SU-DHL-6 (cell line): ENCODE data around the gene BSG.

Experiments used
- EZH2phosphoT487 ChIP-seq: fragments of 200-600 bp; sonication (generic), shearing (Covaris generic); conservative IDR thresholded peaks from 2 replicates; pipeline ENCODE4 v1.6.1; 2018; ENCODE audit warnings: mild to moderate bottlenecking, antibody characterized with exemption, low read length, moderate library complexity, mixed read lengths
- TF ChIP-seq, protein P1 (sequence below): fragments of 200-600 bp; sonication (generic); IDR thresholded peaks from one replicate; pipeline ENCODE4 v1.5.1; 2017; ENCODE audit warnings: antibody characterized with exemption, mild to moderate bottlenecking, low read length, moderate library complexity; ENCODE audit not compliant: insufficient read depth, poor library complexity, severe bottlenecking

DNA sequence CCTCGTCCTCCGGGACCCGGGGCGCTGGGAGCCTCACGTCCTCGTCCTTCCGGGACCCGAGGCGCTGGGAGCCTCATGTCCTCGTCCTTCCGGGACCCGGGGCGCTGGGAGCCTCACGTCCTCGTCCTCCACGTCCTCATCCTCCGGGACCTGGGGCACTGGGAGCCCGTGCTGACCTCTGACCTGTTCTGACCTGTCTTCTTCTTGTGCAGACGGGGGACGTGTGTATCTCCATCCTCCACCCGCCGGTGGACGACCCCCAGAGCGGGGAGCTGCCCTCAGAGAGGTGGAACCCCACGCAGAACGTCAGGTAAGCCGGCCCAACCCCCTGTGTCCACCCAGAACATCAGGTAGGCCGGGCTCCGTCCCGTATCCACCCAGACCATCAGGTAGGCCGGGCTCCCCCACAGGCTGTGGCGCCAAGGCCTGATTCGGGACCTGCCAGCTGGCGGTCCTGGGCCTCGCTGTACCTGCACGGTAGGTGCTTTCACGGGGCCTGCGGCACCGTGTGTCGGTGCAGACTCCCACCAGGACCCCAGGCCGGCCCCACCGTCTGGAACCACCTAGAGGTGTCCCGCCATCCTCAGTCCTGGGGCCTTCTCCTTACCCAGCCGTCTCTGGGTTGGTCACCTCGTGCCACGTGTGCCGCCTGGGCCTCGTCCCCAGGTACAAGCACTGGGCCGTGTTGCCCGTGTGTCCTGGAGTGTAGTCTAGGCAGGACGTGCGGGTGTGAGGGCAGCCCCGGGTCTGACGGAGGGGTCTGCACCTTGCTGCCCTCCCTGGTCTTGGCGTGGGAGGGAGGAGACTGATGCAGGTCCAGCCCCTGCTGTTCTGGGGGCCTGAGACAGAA, 36.1 kb upstream of the BSG start:
- TF ChIP-seq, protein P1, sequence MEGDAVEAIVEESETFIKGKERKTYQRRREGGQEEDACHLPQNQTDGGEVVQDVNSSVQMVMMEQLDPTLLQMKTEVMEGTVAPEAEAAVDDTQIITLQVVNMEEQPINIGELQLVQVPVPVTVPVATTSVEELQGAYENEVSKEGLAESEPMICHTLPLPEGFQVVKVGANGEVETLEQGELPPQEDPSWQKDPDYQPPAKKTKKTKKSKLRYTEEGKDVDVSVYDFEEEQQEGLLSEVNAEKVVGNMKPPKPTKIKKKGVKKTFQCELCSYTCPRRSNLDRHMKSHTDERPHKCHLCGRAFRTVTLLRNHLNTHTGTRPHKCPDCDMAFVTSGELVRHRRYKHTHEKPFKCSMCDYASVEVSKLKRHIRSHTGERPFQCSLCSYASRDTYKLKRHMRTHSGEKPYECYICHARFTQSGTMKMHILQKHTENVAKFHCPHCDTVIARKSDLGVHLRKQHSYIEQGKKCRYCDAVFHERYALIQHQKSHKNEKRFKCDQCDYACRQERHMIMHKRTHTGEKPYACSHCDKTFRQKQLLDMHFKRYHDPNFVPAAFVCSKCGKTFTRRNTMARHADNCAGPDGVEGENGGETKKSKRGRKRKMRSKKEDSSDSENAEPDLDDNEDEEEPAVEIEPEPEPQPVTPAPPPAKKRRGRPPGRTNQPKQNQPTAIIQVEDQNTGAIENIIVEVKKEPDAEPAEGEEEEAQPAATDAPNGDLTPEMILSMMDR = no peak
- no peak for TF ChIP-seq EZH2phosphoT487
